DOHH2 (cell line): ENCODE results near the gene TOM1.

Experiments
- CTCF ChIP-seq: fragments of 200-600 bp; sonication (generic); IDR thresholded peaks from one replicate; pipeline ENCODE4 v1.5.1; 2014; ENCODE audit warnings: antibody characterized with exemption, mild to moderate bottlenecking, low read depth, low read length; ENCODE audit not compliant: poor library complexity, severe bottlenecking
- EZH2phosphoT487 ChIP-seq: fragments of 200-600 bp; sonication (generic); IDR thresholded peaks from 2 replicates; pipeline ENCODE4 v1.6.1; 2017; ENCODE audit warnings: borderline replicate concordance, mild to moderate bottlenecking, antibody characterized with exemption, low read length, moderate library complexity, mixed read lengths

GRCh38 chr22:35313311-35314121 lies 13.8 kb downstream of the TOM1 start:
- TF ChIP-seq CTCF, result no peak
- TF ChIP-seq EZH2phosphoT487, result no peak
